ENCODE measurements around the gene NATD1.

The NATD1 gene

GRCh38 chr17:21252796-21253645 is at the start of gene NATD1:
NATD1 (minus strand) TSS chr17:21253410; CDS start chr17:21253264, 146 bp downstream.
- DNase-seq, result peak; percentile 76

DNA sequence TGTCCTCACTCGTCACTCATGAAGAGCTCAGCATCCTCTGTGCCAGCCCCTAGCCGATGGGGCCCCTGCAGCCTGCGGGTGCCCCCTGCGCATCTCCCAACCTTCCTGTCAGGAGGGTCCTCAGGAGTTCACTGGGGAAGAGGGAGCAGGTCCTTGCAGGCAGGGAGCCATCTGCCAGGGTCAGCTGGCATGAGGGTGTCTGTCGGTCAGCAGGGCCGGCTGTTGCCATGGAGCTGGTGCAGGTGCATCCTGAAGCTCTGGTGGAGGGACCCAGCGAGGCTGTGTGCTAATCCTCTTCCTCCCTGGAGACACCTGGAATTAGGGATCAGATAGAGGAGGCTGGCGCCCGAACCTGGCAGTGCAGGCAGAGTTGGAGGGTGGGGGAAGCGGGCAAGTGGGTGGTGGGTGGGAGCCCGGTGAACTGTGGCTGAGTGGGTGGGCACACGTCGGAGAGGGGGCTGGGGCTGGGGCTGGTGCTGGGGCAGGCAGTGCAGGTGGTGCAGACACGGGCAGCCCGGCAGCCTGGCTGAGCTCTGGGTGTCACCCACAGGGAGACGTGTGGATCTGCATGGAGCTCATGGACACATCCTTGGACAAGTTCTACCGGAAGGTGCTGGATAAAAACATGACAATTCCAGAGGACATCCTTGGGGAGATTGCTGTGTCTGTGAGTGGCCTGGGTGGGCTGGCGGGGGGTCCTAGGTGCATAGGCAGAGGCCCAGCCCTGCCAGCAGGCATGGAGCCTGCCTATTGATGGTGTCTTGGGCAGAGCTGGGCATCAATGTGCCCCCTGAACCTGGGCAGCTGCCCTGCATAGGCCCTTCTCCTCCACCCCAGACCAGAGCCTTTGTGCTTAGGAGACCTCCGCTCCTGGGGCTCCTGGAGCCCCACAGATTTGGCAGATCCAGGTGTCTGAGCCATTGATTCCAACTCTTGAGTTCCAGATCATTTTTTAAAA is 48.7 kb upstream of the NATD1 start:
- DNase-seq, result no peak

DNA sequence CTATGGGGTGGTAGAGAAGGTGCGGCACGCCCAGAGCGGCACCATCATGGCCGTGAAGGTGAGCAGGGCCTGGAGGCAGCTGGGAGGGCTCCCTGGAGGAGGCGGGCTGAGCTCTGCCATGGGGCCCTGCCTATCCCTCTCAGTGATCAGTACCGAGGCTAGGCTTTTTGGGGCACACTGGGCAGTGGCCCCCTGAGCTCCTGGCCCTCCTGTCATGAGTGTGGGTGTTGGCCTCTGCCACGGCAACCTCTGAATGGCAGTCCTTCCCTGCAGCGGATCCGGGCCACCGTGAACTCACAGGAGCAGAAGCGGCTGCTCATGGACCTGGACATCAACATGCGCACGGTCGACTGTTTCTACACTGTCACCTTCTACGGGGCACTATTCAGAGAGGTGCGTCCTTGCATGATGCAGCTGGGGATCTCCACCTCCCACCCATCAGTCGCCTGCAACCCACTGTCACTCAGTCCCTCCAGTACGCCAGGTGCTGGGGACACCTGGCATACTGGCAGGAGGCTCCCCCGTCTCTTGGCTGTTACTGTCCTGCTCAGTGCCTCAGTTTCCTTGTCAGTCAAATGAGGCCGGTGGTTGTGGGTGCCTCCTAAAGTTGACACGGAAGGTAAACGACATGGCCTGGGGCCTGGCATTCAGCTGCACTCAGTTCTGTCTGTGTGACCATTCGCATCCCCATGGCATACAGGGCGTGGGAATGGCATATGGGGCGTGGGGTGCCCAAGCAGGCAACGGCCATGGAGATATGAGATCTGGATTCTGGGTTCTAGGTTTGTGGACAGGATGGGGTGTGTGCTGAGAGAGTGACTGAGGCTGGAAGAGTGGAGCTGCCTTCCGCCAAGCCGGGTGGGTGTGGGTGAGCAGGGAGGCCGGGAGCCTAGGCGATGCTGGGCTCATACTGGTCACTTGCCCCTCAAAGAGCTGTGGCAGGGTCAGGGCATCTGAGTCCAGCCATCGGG is 47.7 kb upstream of the NATD1 start:
- no peak for DNase-seq

DNA sequence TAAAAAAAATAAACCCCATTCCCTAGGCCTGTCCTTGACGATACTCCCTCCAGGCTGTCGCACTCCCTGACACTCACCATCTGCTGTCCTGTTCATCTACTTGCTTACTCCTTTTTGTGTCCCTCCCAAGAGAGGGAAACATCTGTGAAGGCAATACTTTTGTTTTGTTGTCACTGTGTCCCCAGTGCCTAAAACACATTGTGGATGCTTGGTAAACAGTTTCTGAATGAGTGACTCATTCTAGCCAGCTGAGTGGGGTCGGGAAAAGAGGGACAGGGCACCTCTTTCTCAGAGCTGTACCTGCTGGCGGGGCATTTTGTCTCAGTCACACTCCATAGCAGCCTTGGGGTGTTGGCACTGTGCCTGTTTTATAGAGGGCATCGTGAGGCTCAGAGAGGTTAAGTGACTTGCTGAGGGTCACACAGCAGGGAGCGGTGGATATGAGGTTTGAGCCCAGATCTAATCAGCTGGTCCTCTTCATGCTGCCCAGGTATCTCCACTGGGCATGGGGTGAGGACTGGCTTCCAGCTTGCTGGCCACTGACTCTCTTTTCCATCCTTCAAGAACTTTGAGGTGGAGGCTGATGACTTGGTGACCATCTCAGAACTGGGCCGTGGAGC is 46.9 kb upstream of the NATD1 start:
- no peak for DNase-seq

GRCh38 chr17:21298983-21299519 is 45.8 kb upstream of the NATD1 start:
- no peak for DNase-seq

DNA sequence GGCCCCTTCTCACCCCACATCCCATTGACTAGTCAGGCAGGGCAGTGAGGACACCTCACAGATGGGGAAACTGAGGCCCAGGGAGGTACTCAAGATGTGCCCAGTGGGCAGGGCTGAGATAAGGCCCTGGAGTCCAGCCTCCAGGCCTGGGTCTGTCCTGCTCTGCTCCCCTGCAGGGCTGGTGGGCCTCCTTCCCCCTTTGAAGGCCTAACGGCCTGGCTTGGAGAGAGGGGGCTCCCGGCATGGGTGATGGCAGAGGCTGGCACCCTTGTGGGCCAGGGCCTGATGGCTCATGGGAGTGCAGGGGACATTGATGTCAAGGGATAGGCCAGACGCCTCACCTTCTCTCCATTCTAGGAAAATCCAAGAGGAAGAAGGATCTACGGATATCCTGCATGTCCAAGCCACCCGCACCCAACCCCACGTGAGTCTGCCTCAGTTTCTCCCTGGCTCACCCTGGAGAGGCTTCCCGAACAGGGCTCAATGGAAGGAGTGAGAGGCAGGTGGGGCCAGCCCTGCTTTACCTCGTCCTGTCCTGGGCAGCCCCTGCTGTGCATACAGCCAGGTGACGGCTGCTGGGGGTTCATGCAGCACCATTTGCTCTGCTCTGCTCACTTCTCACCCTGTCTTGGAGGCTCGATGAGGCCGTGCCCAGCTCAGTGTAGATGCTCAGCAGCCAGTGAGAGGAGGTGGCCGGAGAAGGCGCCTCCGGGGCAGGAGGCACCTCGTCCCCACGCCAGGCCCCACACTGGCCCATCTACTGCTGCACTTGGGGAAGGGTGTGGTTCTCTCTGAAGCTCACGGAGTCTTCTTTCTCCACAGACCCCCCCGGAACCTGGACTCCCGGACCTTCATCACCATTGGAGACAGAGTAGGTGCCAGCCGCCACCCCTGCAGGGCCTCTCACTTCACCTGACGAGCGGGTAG is 45.1 kb upstream of the NATD1 start:
- DNase-seq, result no peak

- DNase-seq, result no peak
Observed at GRCh38 chr17:21297597-21297996, 44.4 kb upstream of the NATD1 start.

DNA sequence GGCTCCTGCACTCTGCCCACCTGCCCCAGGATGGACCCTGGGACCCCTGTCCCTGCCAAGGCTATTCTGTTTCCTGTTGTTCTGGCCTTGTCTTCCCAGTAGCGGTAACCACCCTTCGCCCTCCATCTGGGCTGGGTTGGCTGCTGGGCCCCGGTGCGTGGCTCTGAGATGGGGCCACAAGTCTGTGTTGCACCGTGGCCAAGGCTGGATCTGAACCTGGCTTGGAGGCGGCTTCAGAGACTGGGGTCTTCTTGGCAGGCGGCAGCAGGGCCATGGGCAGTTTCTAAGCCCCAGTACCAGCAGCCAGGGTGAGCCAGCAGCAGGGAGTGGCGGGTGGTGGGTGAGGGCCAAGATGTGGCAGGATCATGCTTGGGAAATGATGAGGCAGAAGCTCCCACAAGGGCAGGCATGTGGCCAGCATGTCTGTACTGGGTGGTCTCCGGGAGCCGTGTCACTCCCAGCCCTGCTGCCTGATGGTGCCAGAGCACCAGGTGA is 43.9 kb upstream of the NATD1 start:
- DNase-seq, result no peak

DNA sequence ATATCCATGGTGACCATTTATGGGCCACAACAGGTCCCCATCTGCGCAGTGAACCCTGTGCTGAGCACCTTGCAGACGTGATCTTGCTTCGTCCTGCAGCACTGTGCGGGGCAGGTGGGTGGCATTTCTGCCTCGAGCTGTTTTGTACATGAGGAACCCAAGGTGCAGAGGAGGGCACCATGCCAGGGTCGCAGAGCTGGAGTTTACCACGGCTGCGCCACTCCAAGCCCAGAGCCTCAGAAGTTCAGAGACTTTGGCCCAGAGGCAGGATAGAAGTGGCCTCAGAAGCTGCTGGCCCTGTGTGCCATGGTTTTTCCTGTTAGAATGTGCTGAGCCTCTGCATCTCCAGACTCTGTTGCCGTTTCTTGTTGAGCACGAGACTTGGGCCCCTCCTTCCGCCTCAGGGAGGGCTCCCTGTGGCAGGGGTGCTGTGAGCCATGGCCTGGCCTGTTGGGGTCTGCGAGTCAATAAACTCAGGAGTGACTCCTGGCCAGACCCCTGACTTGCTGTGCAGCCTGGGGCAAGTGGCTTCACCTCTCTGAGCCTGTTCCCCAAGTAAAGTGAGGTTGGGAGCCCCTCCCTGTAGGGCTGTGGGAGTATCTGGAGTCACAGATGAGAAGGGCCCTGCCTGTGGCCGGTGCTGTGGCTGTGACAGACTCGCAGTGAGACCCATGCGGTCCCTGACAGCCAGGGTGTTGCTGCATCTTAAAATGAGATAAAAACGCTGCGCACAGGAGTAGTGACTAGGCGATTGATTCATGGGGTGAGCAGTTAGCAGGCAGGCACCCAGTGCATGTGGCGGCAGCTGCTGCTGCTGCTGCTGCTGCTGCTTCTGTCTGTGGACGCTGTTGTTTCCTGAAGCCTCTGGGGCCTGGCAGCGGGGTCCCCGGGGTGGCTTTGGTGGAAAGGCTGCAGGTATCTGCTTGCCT is 43.2 kb upstream of the NATD1 start:
- no peak for DNase-seq

DNA sequence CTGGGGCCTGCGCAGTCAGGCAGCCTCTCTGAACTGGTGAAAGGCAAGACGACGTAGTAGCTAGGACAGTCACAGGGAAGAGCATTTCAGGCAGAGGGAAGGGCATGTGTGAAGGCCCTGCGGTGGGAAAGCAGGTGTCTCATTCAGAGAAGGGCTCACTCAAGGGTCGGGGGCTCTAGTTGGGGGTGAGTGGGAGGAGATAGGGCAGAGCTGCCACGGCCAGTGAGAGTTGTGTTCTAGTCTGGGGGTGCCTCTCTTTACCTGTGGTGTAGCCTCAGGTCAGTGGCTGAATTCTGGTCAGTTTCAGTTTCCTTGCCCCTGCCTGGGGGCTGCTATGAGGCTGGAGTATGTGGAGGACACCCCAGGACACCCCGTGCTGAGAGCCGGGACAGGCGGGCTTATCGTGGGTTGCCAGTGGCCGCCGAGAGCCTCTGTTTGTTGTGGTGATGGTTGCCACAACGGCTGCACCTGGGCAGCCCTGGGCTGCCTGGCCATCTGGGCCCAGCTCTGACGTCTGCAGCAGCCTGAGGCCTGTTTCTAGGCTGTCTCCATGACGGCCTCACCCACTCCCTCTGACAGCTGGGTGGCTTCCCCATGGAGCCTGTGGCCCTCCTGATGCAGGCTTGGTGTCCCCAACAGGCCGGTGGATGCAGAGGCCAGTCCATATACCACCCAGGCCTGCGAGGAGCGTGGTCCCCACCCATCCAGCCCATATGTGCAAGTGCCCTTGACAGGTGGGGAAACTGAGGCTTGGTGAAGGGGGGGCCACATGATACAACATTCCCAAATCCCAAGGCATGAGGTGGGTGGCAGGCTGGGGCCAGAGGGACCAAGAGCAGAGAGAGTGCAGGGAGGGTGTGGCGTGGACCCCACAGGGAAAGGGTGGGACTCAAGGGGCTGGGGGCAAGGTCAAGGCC is 42.1 kb upstream of the NATD1 start:
- DNase-seq, result no peak

- no peak for DNase-seq
Observed at GRCh38 chr17:21294321-21295035, 41.3 kb upstream of the NATD1 start.

DNA sequence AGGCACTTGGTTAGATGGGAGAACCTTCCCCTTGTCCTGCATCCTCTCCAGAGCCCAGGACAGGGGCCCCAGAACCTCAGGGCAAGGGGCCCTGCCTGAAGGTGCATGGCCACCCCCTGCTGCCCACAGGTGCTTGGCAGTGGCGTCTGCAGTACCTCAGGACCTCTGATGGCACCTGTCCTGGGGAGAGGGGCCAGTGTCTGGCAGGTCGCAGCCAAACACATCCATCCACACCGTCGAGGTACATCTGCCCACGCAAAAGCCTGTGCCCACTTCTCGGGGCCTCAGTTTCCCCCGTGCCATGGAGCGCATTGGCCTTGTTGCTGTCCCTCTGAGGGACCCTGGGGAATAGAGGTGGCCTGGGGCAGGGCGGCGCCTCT is 40.6 kb upstream of the NATD1 start:
- no peak for DNase-seq

GRCh38 chr17:21292867-21293830 is 39.9 kb upstream of the NATD1 start:
- DNase-seq, result no peak

DNA sequence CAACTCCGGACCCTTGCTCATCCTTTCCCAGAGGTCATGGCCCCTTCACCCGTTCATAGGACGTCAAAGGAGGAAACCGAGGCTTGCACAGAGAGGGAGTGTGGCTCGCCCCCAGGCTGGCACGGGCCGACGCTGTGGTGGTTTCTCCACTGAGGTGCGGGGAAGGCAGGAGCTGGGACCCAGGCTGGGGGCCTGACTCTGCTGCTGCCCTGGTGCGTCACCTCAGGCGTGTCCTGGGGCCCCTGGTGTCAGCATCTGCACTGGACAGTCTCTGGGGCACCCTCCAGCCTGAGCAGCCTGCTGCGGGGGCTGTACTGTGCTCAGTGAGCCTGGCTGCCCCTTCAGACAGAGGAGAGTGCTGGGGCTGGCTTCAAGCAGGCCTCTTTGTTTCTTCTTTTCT is 38.7 kb upstream of the NATD1 start:
- no peak for DNase-seq

DNA sequence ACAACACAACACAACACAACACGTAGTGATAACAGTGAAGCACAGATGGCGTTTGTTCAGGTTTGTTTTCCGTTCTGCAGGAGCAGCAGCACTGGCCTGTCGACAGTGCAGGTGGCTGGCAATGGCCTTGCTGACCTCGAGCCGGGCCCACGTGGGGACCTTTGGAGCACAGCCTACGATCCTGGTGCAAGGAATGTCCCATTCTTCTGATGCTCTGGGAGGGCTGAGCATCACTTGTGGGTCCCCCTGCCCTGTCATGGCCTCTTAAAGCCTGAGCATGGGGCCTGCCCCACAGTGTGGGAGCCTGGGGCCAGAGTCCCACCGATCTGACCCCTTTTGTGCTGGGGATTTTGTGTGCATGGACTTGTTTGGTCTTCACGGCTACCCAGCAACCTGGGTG is 38.1 kb upstream of the NATD1 start:
- DNase-seq, result no peak

DNA sequence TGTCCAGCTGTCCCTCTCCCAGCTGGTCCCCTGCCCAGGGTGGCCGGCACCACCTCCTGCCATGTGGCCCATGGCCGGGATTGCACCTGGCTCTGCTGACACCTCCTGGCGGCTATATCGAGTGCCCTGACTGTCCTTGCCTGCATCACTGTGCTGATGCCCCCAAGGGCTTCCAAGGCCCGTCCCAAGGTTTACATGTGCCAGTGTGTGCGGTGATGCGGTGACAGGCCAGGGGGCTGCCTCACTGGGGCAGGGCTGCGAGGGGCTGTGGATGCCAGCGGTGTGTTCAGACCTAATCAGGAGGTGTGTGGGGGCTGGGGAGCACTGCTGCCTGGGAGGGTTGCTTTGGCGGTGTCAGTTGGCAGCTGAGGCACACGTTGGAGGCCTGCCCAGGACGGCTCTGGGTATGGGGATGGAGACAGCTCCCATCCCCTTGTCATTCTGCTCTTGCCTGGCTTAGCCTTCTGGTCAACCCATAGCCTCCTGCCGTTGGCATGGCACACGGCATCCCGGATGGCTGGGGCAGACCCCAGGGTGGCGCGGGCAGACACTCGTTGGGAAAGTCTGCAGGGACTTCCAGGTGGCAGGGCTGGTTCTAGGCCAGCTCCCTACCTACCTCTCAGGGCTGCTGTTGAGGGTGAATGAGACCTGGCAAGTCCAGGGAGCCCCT is 36.8 kb upstream of the NATD1 start:
- DNase-seq, result no peak
